Cerebellar nuclear complex (tissue), 1 donor: ENCODE data around the gene SLC35B3.
"Not testable (repeated sequence)": the region's sequence is repeated elsewhere in the genome, so short reads cannot be mapped to it uniquely, and the experiment has no call there.

Experiments
- DNase-seq, 2 experiments: peaks; one replicate each; lab custom pipeline; 2025; lab: John Stamatoyannopoulos, UW

The SLC35B3 gene

DNA sequence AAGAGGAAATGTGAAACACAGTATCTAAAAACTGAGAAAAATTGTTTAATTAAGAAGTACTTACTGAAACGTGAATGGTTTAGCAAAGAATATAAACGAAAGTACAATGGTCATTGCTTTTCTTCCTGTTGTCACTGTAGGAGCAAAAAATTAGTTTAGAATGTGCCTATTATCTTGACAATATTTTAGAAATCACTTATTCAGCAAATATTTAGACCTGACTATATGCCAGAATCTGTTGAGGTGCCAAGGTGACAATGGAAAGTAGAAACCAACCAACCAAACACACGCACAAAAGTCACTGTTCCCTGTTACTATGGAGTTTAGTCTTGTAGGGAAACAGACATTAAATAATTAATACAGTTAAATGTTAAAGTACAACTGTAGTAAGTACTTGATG is 20.5 kb downstream of the SLC35B3 start:
- DNase-seq: no peak

DNA sequence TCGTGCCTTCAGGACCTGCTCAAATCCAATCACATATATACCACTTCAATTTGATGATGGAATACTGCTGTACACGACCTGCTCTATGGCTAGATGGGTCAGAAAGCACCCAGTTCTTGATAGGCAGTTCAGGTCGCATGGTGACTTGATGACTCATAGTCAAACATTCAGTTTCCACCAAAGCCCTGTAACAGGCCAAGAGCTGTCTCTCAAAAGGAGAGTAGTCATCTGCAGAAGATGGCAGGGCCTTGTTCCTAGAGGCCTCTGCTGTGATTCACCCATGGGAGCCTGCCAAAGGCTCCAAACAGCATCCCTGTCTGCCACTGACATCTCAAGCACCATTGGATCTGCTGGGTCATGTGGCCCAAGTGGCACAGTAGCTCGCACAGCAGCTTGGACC is 29.4 kb downstream of the SLC35B3 start:
- DNase-seq: not testable (repeated sequence)

DNA sequence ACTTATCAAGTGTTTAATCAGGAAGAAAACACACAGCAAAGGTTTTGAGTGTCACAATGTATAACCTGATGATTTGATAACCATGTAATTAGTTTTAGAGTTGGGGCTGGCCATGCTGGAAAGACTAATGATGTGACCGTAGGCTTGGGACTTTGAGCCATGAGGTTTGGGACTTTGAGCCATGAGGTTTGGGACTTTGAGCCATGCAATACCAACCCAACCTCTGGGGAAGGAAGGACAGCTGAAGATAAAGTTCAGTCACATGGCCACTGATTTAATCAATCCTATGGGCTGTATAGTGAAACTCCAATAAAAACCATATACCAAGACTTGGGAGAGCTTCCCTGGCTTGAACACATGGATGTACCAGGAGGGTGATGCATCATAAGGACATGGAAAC is 32.8 kb downstream of the SLC35B3 start:
- DNase-seq: no peak

DNA sequence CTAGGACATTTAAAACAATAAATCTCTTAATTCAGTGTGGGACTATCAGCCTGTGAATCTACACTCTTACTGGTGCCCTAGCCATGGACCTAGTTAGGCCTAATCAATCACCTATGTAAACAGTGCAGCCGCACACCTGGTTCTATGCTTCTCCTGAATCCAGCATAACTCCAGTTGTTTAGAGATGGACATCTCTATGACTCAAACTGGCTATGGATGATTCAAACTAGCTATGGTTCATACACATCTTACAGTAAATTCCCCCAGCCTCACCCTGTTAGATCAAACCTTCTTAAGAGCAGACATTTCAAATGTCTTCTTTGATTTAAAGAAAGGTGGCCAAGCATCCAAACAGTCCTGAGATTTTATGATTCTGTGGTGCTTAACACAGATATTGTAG is 34.7 kb downstream of the SLC35B3 start:
- DNase-seq: no peak

DNA sequence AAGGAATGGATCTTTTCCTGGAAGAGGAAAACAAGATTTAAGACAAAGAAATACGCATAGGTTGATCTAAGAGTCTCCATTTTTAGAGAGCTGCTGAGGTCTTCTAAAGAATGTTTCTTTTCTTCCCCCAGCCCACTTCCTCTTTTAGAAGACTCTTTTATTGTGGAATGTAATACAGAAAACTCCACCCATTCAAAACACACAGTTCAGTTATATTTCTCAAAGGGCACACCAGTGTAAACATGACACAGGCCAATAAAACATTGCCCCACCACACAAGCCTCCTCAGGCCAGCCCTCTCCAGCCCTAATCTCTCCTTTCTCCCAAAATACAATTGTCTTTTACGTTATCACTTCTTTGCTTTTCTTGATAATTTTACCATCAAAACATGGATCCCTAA is 42.8 kb downstream of the SLC35B3 start:
- no peak for DNase-seq

DNA sequence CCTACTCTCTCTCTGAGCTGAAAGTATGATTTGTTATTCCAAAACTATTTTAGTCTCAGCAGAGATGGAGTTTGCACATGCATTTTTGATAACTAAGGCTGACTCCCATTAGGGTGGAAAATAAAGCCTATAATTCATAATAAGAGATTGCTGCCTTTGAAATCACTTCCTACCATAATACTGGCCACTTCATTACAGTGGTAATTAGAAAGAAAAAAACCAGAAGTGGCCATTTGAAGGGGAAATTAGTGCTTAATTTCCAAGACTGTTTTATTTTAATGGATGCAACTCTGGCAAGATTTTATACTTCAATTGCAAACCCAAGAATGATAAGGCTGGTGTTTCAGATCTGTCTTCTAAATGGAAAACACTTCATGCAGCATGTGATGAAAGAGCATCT is 43.4 kb downstream of the SLC35B3 start:
- DNase-seq: no peak

DNA sequence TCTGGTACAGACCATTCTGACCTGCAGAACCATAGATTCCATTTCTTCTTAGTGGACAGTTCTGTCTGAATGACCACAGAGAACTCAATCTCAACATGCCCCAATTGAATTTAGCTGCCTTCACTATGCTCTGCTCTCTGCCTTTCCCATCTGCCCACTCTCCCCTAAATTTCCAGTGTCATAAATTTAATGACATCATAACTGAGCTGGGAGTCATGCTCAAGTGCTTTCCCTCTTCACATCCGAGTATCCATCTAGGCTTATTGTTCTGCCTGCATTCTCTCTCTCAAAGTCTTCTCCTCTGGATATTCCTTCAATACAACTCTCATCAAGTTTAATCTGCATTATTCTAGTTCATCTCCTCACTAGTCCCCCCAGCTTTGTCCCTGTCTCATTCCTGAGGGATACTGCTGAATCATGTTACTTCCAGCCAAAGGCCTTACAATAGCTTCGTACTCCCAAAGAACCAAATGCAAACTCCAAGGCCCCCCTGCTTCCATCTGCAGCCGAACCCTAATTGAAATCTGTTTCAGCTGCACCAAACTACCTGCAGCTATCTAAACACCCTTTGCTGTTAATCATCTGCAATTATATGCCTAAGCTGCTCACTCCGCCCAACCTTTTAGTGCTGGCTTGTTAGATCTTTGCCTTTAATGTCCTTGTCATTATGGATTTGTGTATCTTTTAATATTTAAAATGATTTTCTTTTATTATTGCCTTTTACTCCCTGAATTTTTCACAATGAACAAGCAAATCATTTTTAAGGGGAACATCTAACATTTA is 46.1 kb downstream of the SLC35B3 start:
- DNase-seq: no peak

DNA sequence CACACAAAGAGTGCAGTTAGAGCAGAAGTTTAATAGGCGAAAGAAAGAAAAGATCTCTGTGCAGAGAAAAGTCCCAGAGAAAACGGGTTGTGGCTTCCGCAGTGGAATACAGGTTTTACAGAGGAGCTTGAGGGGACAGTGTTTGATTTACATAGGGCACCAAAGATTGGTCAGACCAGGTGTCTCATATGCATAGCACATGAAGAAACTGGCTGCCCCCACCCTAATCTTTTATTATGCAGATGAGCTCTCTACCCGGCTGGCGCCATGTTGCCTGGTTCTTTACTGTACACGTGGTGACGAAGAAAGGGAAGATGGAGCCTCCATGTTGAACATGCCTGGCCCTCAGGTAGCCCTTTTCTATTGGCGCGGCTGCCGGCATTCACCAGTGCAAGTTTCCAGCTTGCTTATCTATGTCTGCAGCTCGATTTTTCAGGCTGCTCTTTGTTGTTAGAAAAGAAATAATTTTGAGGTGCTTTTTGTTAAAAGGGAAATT is 47.4 kb downstream of the SLC35B3 start:
- no peak for DNase-seq

DNA sequence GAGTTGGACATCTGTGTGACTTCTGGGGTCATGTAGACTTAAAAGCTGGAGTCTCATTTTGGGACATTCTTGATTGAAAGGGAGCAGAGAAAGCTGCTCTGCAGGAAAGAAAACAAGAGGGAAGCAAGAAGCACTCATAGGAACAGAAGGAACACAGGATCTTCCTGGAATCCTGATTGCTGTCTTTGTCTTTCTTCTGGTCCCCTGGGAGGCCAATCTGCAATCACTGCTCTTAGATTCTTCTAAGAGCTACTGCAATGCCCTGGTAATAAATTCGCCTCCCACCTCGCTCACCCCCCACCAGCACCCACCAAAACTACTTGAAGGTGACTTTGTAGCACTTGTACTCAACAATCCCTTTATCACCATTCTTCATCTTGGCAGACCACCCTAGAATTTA is 51.8 kb downstream of the SLC35B3 start:
- DNase-seq: no peak

DNA sequence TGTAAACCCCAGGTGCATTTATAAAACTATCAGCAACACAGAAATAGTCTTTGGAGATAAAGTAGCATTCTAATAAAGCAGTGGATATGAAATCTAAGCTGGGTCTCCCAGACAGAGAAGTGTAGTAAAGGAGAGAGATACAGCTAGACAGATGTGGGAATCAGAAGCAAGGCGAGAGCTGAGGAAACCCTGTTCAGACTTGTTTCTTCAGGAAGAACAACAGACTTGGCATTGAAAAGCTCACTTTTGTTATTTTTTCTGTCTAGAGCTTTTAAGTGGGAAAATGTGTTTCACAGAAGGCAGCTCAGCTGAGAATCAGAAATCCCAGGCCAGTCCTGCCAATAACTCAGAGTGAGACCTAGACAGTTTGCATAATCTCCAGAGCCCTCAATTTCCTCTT is 52.9 kb downstream of the SLC35B3 start:
- no peak for DNase-seq

DNA sequence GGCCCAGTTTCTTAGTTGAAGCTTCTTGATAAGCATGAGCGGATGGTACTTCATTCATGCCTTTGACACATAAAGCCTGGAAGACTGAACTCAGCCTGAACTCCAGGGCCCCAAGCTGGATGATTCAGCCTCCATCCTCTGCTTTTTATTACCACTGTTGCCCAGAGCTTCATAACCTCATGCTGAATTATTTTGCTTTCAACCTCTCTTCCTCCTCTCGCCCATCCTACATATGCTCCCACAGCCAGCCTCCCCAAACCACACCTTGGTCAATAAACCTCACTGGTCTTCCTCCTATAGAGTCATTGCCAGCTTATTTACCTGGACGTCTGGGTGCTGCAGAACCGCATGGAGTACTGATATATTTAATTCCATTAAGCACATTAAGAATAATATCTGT is 59.4 kb downstream of the SLC35B3 start:
- no peak for DNase-seq
